Stimulated activated CD4-positive, alpha-beta T cell treated with anti-CD3 and anti-CD28 coated beads, Interleukin-1b, Interleukin-23, amount 100 ng/mL, for 4 hours (primary cell): ENCODE data around the gene TOPBP1.
"Not testable (repeated sequence)": the region's sequence is repeated elsewhere in the genome, so short reads cannot be mapped to it uniquely, and the experiment has no call there.

Experiments used
- DNase-seq, 2 donors: peaks; one replicate each; pipeline ENCODE4 v3.0.0-alpha.2; 2020; ENCODE audit warnings: low read depth in 2 of 2

Gene TOPBP1

DNA sequence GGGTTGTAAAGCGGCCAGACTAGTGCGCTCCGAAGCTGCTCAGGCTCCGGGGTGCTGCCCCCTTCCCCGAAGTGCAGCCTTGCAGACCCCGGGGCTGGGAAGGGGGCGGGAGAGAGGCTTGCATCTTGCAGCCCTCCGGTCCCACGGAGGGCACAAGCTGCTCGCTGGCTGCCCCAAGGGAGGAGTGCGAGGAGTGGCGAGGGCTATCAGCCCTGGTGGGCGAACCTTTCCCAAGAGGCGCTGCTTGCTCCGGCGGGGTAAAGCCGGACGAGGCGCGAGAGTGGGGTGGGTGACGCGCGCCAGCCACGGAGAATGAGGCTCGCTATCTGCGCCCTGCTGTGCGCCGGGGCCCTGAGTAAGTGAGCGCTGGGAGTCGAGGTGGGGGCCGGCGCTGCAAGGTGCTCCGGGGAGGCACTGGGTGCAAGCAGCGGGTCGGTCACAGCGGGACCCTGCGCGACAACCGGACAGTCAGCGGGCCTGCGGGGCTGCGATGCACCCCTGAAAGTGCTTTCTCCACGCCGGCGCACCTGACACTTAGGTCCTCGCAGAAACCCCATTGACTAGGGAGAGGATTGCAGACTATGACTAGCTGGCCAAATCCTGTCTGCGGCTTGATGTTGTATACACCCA, 12.7 kb upstream of the TOPBP1 start:
- no peak for DNase-seq

DNA sequence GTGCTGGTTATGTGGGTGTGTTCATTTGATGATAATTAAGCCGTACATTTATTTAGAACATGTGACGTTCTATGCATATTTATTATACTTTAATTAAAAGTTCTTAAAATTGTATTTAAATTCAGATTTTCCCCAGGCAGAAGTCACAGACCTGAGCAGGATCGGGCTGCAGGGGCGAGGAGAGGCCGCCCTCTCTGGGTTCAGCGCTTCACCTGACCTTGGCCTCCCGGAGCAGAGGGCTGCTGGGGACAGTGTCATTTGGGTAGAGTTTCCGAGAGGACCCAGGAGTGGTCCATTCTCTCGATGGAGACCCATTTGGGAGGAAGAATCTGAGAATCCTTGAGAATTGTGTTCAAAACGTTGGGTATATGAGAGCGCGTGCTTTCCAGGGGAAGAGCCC, 12.0 kb upstream of the TOPBP1 start:
- no peak for DNase-seq

- DNase-seq: no peak
Observed at GRCh38 chr3:133672461-133672860, 10.7 kb upstream of the TOPBP1 start.

DNA sequence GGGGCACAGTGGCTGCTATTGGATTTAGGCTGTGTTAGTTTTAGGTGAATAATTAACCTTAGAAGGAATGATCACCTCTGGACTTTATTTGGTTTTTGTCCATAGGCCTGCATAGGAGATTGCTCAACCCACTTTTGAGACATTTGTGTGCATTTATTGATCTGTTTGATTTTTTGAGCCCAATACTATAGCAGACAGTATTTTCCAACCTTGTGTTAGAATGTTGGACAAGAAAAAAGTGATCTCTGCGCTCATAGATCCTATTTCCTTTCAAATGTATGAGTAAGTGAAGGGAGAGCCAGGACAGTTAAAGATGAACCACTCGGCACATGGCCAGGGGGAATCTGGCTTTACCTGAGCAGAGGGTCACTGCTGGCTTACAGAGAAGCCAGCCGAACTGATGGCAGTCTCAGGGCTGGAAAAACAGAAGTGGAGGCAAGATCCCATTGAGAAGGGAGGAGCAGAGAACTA, 8.8 kb upstream of the TOPBP1 start:
- DNase-seq: no peak

DNA sequence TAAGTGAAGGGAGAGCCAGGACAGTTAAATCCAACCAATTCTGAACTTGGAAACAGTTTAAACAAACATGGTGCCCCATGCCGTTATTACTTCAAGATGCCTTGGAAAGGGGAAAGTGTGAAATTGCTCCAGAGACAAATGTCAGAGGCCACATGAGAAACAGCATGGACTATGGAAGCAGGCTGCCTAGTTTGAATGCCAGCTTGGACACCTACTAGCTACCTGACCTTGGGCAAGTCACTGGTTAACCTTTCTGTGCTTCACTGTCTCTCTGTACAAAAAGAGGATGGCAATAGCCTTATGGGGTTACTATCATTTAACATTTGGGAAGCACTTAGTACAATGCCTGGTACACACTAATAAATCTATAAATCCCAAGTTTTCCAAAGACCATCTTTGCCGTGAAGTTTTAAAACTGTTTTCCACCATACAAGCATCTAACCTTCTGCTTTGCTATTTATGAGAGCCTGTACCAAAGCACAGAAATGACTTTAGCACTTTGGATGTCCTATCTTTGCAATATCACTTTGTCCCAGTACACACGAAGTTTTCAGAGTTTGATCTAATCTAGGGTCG, 8.3 kb upstream of the TOPBP1 start:
- DNase-seq: no peak

DNA sequence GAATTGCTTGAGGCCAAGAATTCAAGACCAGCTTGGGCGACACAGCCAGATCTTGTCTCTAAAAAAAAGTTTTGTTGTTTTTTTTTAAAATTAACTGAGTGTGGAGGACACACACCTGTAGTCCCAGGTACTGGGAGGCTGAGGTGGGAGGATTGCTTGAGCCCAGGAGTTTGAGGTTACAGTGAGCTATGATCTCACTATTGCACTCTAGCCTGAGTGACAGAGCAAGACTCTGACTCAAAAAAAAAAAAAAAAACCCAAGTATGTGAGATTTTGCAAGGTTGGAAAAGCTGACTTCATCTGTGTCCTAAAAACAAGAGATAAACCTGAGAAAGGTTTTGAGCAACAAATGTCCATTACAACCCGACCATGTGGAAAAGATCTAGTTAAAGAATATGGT, 5.4 kb upstream of the TOPBP1 start:
- no peak for DNase-seq

DNA sequence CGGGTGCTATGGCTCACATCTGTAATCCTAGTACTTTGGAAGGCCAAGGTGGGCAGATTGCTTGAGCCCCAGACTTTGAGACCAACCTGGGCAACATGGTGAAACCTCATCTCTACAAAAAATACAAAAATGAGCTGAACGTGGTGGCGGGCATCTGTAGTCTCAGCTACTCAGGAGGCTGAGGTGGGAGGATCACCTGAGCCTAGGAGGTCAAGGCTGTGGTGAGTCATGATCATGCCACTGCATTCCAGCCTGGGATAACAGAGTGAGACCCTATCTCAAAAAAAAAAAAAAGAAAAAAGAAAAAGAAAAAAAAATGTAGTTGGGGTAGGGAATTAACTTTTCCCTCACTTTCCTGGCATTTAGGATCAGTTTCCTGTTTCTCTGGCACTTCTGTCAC, 3.4 kb upstream of the TOPBP1 start:
- not testable (repeated sequence) for DNase-seq

DNA sequence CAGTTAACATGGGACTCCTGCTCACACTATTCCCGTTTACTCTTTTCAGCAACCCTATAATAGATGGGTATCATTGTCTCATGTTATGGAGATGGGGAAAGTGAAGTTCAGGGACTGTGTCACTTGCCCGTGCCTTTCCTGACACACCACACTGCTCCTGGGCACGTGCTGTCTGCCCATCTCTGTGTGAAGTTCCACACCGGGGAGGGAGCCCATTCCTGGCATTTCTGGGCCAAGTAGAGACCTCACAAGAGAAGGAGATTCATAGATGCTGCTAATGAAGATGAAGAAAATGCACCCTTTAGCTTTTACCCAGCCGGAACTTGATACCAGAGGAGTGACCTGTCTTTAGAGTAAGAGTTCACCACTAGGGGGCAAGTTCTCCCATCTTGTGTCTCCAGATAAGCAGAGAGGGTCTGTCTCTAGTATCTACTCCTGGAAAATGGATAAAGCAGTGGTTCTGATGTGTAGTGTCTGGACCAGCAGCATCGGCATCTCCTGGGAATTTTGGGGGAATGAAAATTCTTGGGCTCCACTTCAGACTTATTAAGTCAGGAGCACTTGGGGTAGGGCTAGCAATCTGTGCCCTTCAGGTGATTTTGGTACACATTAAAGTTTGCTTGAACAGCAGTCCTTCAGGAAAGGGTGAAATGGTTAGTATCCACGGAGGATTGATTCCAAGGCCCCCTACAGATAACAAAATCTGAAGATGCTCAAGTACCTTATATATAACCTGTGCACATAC, 2.0 kb upstream of the TOPBP1 start:
- peak in 1 of 2 donors; percentile 17 for DNase-seq

GRCh38 chr3:133662278-133662651, 524 bp upstream of the TOPBP1 start:
- DNase-seq: no peak

DNA sequence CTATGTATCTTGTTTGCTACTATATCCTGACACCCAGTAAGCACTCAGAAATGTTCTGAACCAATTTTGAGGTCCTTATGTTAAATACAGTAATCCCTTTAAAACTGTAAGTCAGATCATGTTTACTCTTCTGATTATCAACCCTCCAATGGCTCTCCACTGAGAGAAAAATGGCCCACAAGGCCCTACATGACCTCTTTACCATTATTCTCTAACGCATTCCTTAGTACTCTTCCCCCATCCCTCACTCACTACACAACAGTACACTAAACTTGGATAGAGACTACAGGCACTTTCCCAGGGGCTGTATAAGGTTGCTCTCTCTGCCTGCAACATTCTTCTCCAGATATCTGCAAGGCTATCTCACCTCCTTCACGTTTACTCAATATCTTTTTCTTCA, 1.9 kb downstream of the TOPBP1 start:
- DNase-seq: no peak

DNA sequence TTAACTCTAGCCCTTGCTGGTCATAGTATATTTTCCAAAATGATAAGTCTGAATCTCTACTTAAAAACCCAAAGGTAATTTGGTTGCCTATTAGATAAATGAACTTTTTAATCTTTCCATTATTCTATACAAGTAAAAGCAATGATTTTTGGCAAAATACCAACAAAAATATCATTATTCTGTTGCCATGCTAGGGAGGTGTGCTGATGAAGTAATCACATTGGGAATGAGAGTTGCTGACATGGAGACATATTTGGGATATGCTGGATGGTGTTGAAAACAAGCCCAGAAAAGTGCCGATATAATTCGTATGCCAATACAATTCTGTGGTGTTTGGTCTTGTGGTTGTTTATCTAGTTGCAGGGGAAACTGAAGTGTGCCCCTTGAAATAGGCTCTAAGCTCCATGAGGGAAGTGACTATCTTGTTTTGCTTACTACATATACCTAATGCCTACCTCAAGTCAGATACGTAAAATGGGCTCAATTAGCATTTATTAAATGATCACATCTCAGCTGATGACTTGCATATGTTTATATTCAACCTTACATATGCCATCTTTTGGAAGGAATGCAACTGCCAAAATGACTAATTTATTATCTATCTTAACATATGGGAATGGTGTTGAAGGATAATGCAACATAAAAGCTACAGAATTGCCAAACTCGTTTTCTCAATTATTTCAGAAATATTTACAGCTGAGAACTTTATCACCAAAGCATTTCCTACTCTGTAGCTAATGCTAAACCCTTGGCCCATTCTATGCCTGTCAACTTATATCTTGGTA, 5.8 kb downstream of the TOPBP1 start:
- no peak for DNase-seq

GRCh38 chr3:133649486-133650068, 12.2 kb downstream of the TOPBP1 start:
- no peak for DNase-seq

GRCh38 chr3:133644768-133645167, 17.0 kb downstream of the TOPBP1 start:
- DNase-seq: no peak

DNA sequence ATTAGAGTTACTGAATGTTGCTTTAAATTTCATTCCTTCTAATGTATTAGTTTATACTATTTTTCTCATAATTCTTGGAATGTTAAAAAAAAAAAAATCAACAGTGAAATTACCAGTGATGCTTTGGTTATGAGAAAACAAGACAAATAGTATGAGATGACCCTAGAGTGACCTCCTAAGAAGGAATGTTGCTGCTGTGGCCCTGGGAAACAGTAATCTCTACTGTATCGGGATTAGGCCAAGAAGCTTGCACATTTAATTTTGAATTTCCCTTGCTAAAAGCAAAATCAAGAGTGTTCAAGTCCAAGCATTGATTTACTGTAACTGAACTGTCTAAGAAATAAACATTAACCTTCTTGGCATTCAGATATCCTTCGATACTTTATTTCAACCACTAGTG, 18.1 kb downstream of the TOPBP1 start:
- DNase-seq: no peak

DNA sequence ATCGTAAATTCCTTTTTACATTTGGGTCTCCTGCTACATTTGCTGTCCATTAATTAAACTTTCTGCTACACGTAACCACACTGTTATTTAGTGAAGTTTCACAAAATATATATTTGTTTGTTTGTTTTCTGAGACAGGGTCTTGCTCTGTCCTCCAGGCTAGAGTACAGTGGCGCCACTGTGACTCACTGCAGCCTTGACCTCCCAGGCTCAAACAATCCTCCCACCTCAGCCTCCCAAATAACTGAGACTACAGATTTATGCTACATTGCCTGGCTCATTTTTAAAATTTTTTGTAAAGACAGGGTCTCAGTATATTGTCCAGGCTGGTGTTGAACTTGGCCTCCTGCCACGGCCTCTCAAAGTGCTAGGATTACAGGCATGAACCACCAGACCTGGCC, 20.5 kb downstream of the TOPBP1 start:
- DNase-seq: no peak

DNA sequence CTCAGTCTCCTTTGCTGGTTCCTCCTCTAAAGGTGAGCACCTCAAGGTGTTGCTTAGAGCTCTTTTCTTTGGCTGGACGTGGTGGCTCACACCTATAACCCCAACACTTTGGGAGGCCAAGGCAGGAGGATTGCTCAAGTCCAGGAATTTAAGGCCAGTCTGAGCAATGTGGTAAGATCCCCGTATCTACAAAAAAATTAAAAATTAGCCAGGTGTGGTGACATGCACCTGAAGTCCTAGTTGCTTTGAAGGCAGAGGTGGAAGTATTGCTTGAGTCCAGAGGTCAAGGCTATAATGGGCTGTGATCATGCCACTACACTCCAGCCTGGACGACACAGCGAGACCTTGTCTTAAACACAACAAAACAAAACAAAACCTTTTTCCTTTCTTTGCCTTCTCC, 28.3 kb downstream of the TOPBP1 start:
- no peak for DNase-seq

DNA sequence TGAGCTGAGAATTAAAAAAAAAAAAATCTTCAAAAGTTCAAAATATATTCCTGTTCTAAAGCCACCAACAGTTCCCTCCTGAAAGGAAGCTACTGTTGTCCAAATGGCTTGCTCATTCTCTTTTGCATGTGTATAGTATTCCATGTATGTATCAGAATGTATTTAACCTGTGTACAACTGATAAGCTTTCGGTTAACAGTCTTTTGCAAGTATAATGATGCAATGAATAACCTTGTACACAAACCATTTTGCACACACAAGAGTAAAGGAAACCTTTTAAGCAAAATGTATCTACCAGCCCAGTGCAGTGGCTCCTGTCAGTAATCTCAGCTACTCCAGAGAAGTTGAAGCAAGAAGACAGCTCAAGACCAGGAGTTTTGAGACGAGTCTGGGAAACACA, 32.6 kb downstream of the TOPBP1 start:
- no peak for DNase-seq

GRCh38 chr3:133627789-133628188, 34.0 kb downstream of the TOPBP1 start:
- no peak for DNase-seq

GRCh38 chr3:133620066-133620784, 41.5 kb downstream of the TOPBP1 start:
- DNase-seq: no peak

DNA sequence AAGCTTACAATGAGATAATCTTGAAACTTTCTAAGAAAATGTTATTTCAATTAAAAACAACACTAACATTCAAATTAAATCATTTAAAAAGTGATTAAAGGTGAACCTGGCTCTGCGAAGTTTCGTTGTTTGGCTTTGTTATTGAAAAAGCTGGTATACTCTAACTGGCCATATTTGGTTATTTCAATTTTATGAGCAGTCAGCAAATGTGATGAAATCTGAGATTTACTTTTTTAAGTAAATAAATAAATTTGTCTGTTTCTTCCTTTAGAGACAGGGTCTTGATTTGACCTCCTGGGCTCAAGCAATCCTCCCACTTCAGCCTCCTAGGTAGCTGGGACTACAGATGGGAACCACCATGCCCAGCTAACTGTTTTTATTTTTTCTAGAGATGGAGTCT, 50.2 kb downstream of the TOPBP1 start:
- no peak for DNase-seq

- DNase-seq: no peak
Observed at GRCh38 chr3:133610031-133610430, 51.7 kb downstream of the TOPBP1 start.
